Measurements from ENCODE around the gene GMNC.

Gene GMNC

GRCh38 chr3:190862209-190863118 is at the start of gene GMNC:
GMNC (minus strand) TSS chr3:190862694; CDS start chr3:190862615, 79 bp downstream.
- peak; percentile 45 for DNase-seq (ENCODE audit: low read depth)
- TF ChIP-seq CTCF (IDR thresholded peaks at IDR 0.05; ENCODE audit: insufficient read depth, low read depth, low read length, missing control alignments), result no peak
- H3K4me3 ChIP-seq (ENCODE audit: low read depth, low read length), result no peak within 1 kb of the TSS; the same call in 1 of the 2 replicates

GRCh38 chr3:190911382-190911781 is 48.9 kb upstream of the GMNC start:
- H3K4me3 ChIP-seq (ENCODE audit: low read depth, low read length), result no peak overlapping the region
- TF ChIP-seq CTCF (IDR thresholded peaks at IDR 0.05; ENCODE audit: insufficient read depth, low read depth, low read length, missing control alignments), result no peak
- DNase-seq (ENCODE audit: low read depth), result no peak

- H3K4me3 ChIP-seq (ENCODE audit: low read depth, low read length), result no peak overlapping the region
- DNase-seq (ENCODE audit: low read depth), result no peak
- no peak for TF ChIP-seq CTCF (IDR thresholded peaks at IDR 0.05; ENCODE audit: insufficient read depth, low read depth, low read length, missing control alignments)
These were observed 47.4 kb upstream of the GMNC start for GRCh38 chr3:190909908-190910307.

- DNase-seq (ENCODE audit: low read depth), result no peak
- TF ChIP-seq CTCF (IDR thresholded peaks at IDR 0.05; ENCODE audit: insufficient read depth, low read depth, low read length, missing control alignments), result no peak
- H3K4me3 ChIP-seq (ENCODE audit: low read depth, low read length), result no peak overlapping the region
These were observed 40.7 kb upstream of the GMNC start for GRCh38 chr3:190903156-190903555.

GRCh38 chr3:190902292-190902691 is 39.8 kb upstream of the GMNC start:
- DNase-seq (ENCODE audit: low read depth), result no peak
- TF ChIP-seq CTCF (IDR thresholded peaks at IDR 0.05; ENCODE audit: insufficient read depth, low read depth, low read length, missing control alignments), result no peak
- H3K4me3 ChIP-seq (ENCODE audit: low read depth, low read length), result no peak overlapping the region

- DNase-seq (ENCODE audit: low read depth), result no peak
- no peak for TF ChIP-seq CTCF (IDR thresholded peaks at IDR 0.05; ENCODE audit: insufficient read depth, low read depth, low read length, missing control alignments)
- H3K4me3 ChIP-seq (ENCODE audit: low read depth, low read length), result no peak overlapping the region
These were observed 30.0 kb upstream of the GMNC start for GRCh38 chr3:190892395-190892902.

Measured in GM12865 (cell line).